HEK293 (cell line): ENCODE data around the gene FRZB.

Source experiments
- ZBTB17 ChIP-seq: fragments of 450-650 bp; formaldehyde crosslinking; IDR thresholded peaks from 2 replicates; pipeline ENCODE4 v1.5.1; 2016; ENCODE audit warnings: missing biosample characterization, missing genetic modification characterization
- ZNF121 ChIP-seq: fragments of 450-650 bp; formaldehyde crosslinking; IDR thresholded peaks from 2 replicates; pipeline ENCODE4 v1.5.1; 2016; ENCODE audit warnings: missing biosample characterization, missing genetic modification characterization
- ZNF324 ChIP-seq: fragments of 450-650 bp; formaldehyde crosslinking; IDR thresholded peaks from 2 replicates; pipeline ENCODE4 v1.5.1; 2016; ENCODE audit warnings: missing biosample characterization, missing genetic modification characterization
- ZNF660 ChIP-seq: fragments of 450-650 bp; IDR thresholded peaks from 2 replicates; pipeline ENCODE4 v1.5.1; 2018; ENCODE audit warnings: missing biosample characterization, mild to moderate bottlenecking, missing genetic modification characterization
- ZNF670 ChIP-seq: fragments of 450-650 bp; formaldehyde crosslinking; IDR thresholded peaks from 2 replicates; pipeline ENCODE4 v1.5.1; 2016; ENCODE audit warnings: missing biosample characterization, missing genetic modification characterization, low read depth
- TF ChIP-seq, protein P1 (sequence below): fragments of 450-650 bp; formaldehyde crosslinking; IDR thresholded peaks from 2 replicates; pipeline ENCODE4 v1.5.1; 2016; ENCODE audit warnings: missing biosample characterization, missing genetic modification characterization

DNA sequence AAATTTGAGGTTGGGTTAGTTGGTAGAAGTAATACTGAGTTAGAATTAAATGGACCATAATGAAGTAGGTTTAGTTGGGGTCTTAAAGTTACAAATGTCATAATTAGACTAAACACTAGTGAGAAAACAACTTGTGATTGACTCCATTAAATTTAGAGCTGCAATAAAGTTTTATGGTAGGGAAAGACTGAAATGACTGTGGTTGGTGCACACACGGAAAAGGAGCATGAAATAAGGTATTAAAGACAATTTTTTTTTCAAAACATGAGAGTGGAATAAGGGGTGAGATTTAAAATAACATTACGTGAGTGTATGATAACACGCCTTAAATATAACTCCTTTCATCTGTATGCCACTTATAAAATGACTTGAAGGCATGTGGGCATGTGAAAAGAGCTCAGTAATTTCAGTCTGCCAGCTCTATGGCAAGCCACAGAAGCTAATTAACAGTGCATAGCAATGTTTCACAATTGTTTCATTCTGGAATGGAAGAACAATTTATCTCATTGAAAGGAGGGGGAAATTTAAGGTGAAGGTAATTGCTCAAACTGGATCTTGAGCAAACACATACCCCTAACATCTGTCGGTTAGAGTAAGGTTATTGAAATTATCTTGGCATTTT, 1.4 kb downstream of the FRZB start:
- TF ChIP-seq, protein P1, sequence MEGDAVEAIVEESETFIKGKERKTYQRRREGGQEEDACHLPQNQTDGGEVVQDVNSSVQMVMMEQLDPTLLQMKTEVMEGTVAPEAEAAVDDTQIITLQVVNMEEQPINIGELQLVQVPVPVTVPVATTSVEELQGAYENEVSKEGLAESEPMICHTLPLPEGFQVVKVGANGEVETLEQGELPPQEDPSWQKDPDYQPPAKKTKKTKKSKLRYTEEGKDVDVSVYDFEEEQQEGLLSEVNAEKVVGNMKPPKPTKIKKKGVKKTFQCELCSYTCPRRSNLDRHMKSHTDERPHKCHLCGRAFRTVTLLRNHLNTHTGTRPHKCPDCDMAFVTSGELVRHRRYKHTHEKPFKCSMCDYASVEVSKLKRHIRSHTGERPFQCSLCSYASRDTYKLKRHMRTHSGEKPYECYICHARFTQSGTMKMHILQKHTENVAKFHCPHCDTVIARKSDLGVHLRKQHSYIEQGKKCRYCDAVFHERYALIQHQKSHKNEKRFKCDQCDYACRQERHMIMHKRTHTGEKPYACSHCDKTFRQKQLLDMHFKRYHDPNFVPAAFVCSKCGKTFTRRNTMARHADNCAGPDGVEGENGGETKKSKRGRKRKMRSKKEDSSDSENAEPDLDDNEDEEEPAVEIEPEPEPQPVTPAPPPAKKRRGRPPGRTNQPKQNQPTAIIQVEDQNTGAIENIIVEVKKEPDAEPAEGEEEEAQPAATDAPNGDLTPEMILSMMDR (tag by site-specific recombination): no peak
- TF ChIP-seq ZNF660 (tag by site-specific recombination) (no peak), ZNF670 (tag by site-specific recombination) (no peak), ZNF121 (no peak), ZNF324 (tag by site-specific recombination) (no peak), ZBTB17 (tag by site-specific recombination) (no peak; the same call in 1 of the 2 replicates)
